ENCODE results near the gene BMP2K. TPM values are rescaled to one million over a fixed set of nuclear protein-coding genes. Genes with fewer than 3 reads are reported as not detected.
"Not testable (repeated sequence)": the region's sequence is repeated elsewhere in the genome, so short reads cannot be mapped to it uniquely, and the experiment has no call there.

The BMP2K gene
- total and polyA plus RNA-seq, 7 donors = 3.5 to 19.1 (median 15.2) TPM

DNA sequence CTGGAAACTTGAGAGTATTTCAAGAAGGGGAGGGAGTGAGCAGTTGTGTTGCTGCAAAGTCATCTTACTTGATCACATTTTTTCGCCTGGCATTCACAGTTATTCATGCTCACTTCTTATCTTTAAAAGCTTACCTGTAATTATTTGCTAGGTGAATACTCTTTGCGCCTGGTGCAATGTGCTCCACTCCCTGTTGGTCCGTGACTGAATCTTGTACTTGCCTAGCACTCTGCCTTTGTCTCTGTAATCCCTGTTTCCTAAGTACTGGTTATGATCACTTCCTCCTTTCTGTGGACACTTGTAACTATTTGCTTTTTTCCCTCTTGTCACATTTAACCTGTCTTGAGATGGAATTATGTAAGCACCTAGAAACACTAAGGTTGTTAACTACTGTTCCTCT, 5.8 kb downstream of the BMP2K start:
- Histone ChIP-seq H3K4me1 (peaks cover 82% of the 10 kb centered on the region), H3K9me3 (no peaks in the 10 kb centered on the region), H3K4me3 (no peak overlapping the region), H3K36me3 (ENCODE audit: insufficient read depth in 1 of 2, low read depth in 1 of 2) (no peaks in the 10 kb centered on the region), H3K27ac (no peak overlapping the region), H3K27me3 (ENCODE audit: insufficient read depth in 3 of 3, low read length in 2 of 3) (no peaks in the 10 kb centered on the region)
- no peak for DNase-seq
- WGBS, 3 donors = 87 to 96% (median 94%) methylated on average over 3 of the region's 3 CpGs
- TF ChIP-seq, protein P1, sequence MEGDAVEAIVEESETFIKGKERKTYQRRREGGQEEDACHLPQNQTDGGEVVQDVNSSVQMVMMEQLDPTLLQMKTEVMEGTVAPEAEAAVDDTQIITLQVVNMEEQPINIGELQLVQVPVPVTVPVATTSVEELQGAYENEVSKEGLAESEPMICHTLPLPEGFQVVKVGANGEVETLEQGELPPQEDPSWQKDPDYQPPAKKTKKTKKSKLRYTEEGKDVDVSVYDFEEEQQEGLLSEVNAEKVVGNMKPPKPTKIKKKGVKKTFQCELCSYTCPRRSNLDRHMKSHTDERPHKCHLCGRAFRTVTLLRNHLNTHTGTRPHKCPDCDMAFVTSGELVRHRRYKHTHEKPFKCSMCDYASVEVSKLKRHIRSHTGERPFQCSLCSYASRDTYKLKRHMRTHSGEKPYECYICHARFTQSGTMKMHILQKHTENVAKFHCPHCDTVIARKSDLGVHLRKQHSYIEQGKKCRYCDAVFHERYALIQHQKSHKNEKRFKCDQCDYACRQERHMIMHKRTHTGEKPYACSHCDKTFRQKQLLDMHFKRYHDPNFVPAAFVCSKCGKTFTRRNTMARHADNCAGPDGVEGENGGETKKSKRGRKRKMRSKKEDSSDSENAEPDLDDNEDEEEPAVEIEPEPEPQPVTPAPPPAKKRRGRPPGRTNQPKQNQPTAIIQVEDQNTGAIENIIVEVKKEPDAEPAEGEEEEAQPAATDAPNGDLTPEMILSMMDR (IDR thresholded peaks at IDR 0.05) = no peak
- intact Hi-C loops (cut with DNase I) = loop anchor here in 1 of 2 donors (5.0 kb wide), 1 partner anchor 140 kb away; no protein-coding TSS in a partner anchor
- ATAC-seq = no peak

- no peaks in the 10 kb centered on the region for H3K9me3 ChIP-seq
- DNase-seq = no peak
- H3K4me3 ChIP-seq = peak overlapping the region; percentile 3
- H3K36me3 ChIP-seq (ENCODE audit: insufficient read depth in 1 of 2, low read depth in 1 of 2) = no peaks in the 10 kb centered on the region
- WGBS, 3 donors = 26 to 45% (median 34%) methylated on average over 4 of the region's 4 CpGs
- peak overlapping the region; percentile 58 for H3K27ac ChIP-seq
- TF ChIP-seq, protein P1 (IDR thresholded peaks at IDR 0.05) = no peak
- intact Hi-C loops (cut with DNase I) = loop anchor here in 1 of 2 donors (5.0 kb wide), 1 partner anchor 142 kb away; no protein-coding TSS in a partner anchor
- H3K27me3 ChIP-seq (ENCODE audit: insufficient read depth in 3 of 3, low read length in 2 of 3) = no peaks in the 10 kb centered on the region
- ATAC-seq = peak; percentile 80 to 89 (median 83)
- H3K4me1 ChIP-seq = peaks cover 61% of the 10 kb centered on the region
Measured at GRCh38 chr4:78784236-78784865, 8.2 kb downstream of the BMP2K start.

GRCh38 chr4:78787392-78788006, 11.3 kb downstream of the BMP2K start:
- peaks cover 31% of the 10 kb centered on the region for H3K4me1 ChIP-seq
- DNase-seq (no peak), ATAC-seq (no peak)
- 77 to 93% (median 84%) methylated on average over 2 of the region's 2 CpGs for WGBS, 3 donors
- intact Hi-C loops (cut with DNase I) = no loop called here
- no peaks in the 10 kb centered on the region for H3K27me3 ChIP-seq (ENCODE audit: insufficient read depth in 3 of 3, low read length in 2 of 3)
- H3K9me3 ChIP-seq = no peaks in the 10 kb centered on the region
- H3K36me3 ChIP-seq (ENCODE audit: insufficient read depth in 1 of 2, low read depth in 1 of 2) = no peaks in the 10 kb centered on the region
- no peak overlapping the region for H3K4me3 ChIP-seq
- H3K27ac ChIP-seq = no peak overlapping the region
- TF ChIP-seq, protein P1 (IDR thresholded peaks at IDR 0.05) = no peak

- TF ChIP-seq, protein P1 (IDR thresholded peaks at IDR 0.05) = no peak
- Histone ChIP-seq H3K36me3 (ENCODE audit: insufficient read depth in 1 of 2, low read depth in 1 of 2) (no peaks in the 10 kb centered on the region), H3K4me1 (peaks cover 29% of the 10 kb centered on the region), H3K4me3 (no peak overlapping the region), H3K9me3 (no peaks in the 10 kb centered on the region), H3K27me3 (ENCODE audit: insufficient read depth in 3 of 3, low read length in 2 of 3) (no peaks in the 10 kb centered on the region), H3K27ac (no peak overlapping the region)
- ATAC-seq (no peak), DNase-seq (no peak)
- intact Hi-C loops (cut with DNase I) = no loop called here
- 85 to 87% (median 87%) methylated on average over 3 of the region's 3 CpGs for WGBS, 3 donors
Measured at GRCh38 chr4:78788007-78788889, 12.1 kb downstream of the BMP2K start.

DNA sequence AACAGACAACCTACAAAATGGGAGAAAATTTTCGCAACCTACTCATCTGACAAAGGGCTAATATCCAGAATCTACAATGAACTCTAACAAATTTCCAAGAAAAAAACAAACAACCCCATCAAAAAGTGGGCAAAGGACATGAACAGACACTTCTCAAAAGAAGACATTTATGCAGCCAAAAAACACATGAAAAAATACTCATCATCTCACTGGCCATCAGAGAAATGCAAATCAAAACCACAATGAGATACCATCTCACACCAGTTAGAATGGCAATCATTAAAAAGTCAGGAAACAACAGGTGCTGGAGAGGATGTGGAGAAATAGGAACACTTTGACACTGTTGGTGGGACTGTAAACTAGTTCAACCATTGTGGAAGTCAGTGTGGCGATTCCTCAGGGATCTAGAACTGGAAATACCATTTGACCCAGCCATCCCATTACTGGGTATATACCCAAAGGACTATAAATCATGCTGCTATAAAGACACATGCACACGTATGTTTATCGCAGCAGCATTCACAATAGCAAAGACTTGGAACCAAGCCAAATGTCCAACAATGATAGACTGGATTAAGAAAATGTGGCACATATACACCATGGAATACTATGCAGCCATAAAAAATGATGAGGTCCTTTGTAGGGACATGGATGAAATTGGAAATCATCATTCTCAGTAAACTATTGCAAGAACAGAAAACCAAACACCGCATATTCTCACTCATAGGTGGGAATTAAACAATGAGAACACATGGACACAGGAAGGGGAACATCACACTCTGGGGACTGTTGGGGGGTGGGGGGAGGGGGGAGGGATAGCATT, 19.7 kb downstream of the BMP2K start:
- H3K9me3 ChIP-seq; H3K36me3 ChIP-seq (ENCODE audit: insufficient read depth in 1 of 2, low read depth in 1 of 2); ATAC-seq; H3K4me3 ChIP-seq; H3K27ac ChIP-seq; DNase-seq; H3K27me3 ChIP-seq (ENCODE audit: insufficient read depth in 3 of 3, low read length in 2 of 3); intact Hi-C loops (cut with DNase I): not testable (repeated sequence)
- WGBS, 3 donors = 89 to 95% (median 94%) methylated on average over 3 to 4 of the region's 5 CpGs
- H3K4me1 ChIP-seq = peaks cover 16% of the 10 kb centered on the region
